CD14-positive monocyte (primary cell): Measurements from ENCODE around the gene POLK. TPM values are rescaled to one million over a fixed set of nuclear protein-coding genes. Genes with fewer than 3 reads are reported as not detected.

ENCODE experiments used
- DNase-seq, 3 donors: peaks; one replicate each; pipeline ENCODE4 v3.0.0-alpha.2; 2011 to 2022
- H2AFZ ChIP-seq: 2 replicates; pipeline ENCODE4 v1.6.0; 2012; ENCODE audit warnings: mild to moderate bottlenecking, low read depth, low read length, inconsistent platforms; ENCODE audit not compliant: insufficient read depth, poor library complexity, severe bottlenecking
- H3K27ac ChIP-seq, 2 donors: 1 replicate in 1 of 2; 2 replicates in 1 of 2; pipeline ENCODE4 v1.5.1; 2012 to 2013; ENCODE audit warnings: low read length in 2 of 2, control low read depth in 1 of 2, inconsistent platforms in 1 of 2, low read depth in 1 of 2, mild to moderate bottlenecking in 1 of 2
- H3K27me3 ChIP-seq, 2 donors: one replicate each; pipeline versions ENCODE4 v1.6.0 to v1.6.1; 2011 to 2013; ENCODE audit warnings: low read length in 2 of 2; ENCODE audit not compliant: control insufficient read depth in 2 of 2, insufficient read depth in 2 of 2
- H3K36me3 ChIP-seq, 2 donors: replicated peaks in 1 of 2; 1 replicate in 1 of 2; 2 replicates in 1 of 2; pipeline versions ENCODE4 v1.5.1 to v1.6.1; 2012 to 2013; ENCODE audit warnings: low read length in 2 of 2, control low read depth in 1 of 2, inconsistent platforms in 1 of 2, mild to moderate bottlenecking in 1 of 2; ENCODE audit not compliant: insufficient read depth in 2 of 2, control insufficient read depth in 1 of 2
- H3K4me1 ChIP-seq, 2 donors: 1 replicate in 1 of 2; 2 replicates in 1 of 2; pipeline versions ENCODE4 v1.5.1 to v1.6.1; 2012 to 2013; ENCODE audit warnings: low read length in 2 of 2, control low read depth in 1 of 2, inconsistent platforms in 1 of 2, mild to moderate bottlenecking in 1 of 2, moderate library complexity in 1 of 2; ENCODE audit not compliant: insufficient read depth in 2 of 2, control insufficient read depth in 1 of 2
- H3K4me2 ChIP-seq: replicated peaks from 2 replicates; pipeline ENCODE3; 2012; ENCODE audit warnings: low read length, moderate library complexity, mild to moderate bottlenecking; ENCODE audit not compliant: poor library complexity, severe bottlenecking; ENCODE audit errors: extremely low read depth
- H3K4me3 ChIP-seq, 3 experiments: fragments of 200-600 bp in 1 of 3; sonication (generic) in 1 of 3; replicated peaks in 1 of 3; 1 replicate in 2 of 3; 2 replicates in 1 of 3; pipeline ENCODE4 v1.5.1; 2011 to 2013; ENCODE audit warnings: low read length in 3 of 3, mild to moderate bottlenecking in 3 of 3, control low read depth in 2 of 3, low read depth in 2 of 3, inconsistent platforms in 1 of 3, moderate library complexity in 1 of 3
- H3K79me2 ChIP-seq: 2 replicates; pipeline ENCODE4 v1.6.0; 2012; ENCODE audit warnings: mild to moderate bottlenecking, control low read depth, inconsistent platforms, low read length, moderate library complexity; ENCODE audit not compliant: insufficient read depth
- H3K9ac ChIP-seq: 2 replicates; pipeline ENCODE4 v1.6.0; 2017; ENCODE audit warnings: low read length, mild to moderate bottlenecking; ENCODE audit not compliant: insufficient read depth, poor library complexity, severe bottlenecking
- H3K9me3 ChIP-seq, 2 donors: replicated peaks in 1 of 2; 1 replicate in 1 of 2; 2 replicates in 1 of 2; pipeline versions ENCODE4 v1.5.1 to v1.6.1; 2012 to 2013; ENCODE audit warnings: low read length in 2 of 2, control low read depth in 1 of 2; ENCODE audit not compliant: control insufficient read depth in 1 of 2, insufficient read depth in 1 of 2
- H4K20me1 ChIP-seq: 2 replicates; pipeline ENCODE4 v1.6.0; 2012; ENCODE audit warnings: mild to moderate bottlenecking, low read length, control low read depth, moderate library complexity; ENCODE audit not compliant: insufficient read depth
- H3K27ac Mint-ChIP-seq, 7 donors: one replicate each; pipeline ENCODE4 v1.8.0; 2020; ENCODE audit warnings: mild to moderate bottlenecking in 7 of 7, mixed read lengths in 7 of 7, moderate library complexity in 6 of 7, inconsistent platforms in 2 of 7
- H3K27me3 Mint-ChIP-seq, 3 donors: one replicate each; pipeline ENCODE4 v1.8.0; 2021 to 2022; ENCODE audit warnings: low read depth in 3 of 3, mild to moderate bottlenecking in 3 of 3, mixed read lengths in 3 of 3, moderate library complexity in 3 of 3, inconsistent platforms in 1 of 3
- H3K36me3 Mint-ChIP-seq, 2 donors: one replicate each; pipeline ENCODE4 v1.8.0; 2020; ENCODE audit warnings: mixed read lengths in 2 of 2, inconsistent platforms in 1 of 2, mild to moderate bottlenecking in 1 of 2
- H3K4me1 Mint-ChIP-seq: one replicate; pipeline ENCODE4 v1.8.0; 2020; ENCODE audit warnings: mild to moderate bottlenecking, mixed read lengths
- H3K4me3 Mint-ChIP-seq, 2 donors: one replicate each; pipeline ENCODE4 v1.8.0; 2020; ENCODE audit warnings: mild to moderate bottlenecking in 2 of 2, mixed read lengths in 2 of 2, moderate library complexity in 1 of 2
- H3K9me3 Mint-ChIP-seq, 7 donors: one replicate each; pipeline ENCODE4 v1.8.0; 2020 to 2022; ENCODE audit warnings: mixed read lengths in 7 of 7, mild to moderate bottlenecking in 6 of 7, moderate library complexity in 6 of 7, inconsistent platforms in 2 of 7
- WGBS: methylation state at CpG from one replicate; pipeline ENCODE4 v1.1.5; 2013; ENCODE audit warnings: missing lambda C conversion rate; ENCODE audit not compliant: insufficient coverage; 5-methylcytosine and 5-hydroxymethylcytosine counted together
- intact Hi-C, 2 donors: fragments of 100-400 bp; cut with micrococcal nuclease; formaldehyde crosslinking; loops; one replicate each; pipeline versions ENCODE4 v1.15.0 to v1.15.1; 2023
- polyA plus RNA-seq, 3 donors: library from polyadenylated mRNA; depleted of rRNA in 1 of 3; unstranded in 2 of 3; stranded (reverse) in 1 of 3; fragments of 300-500 nt in 2 of 3; fragments of >200 nt in 1 of 3; fragmentation: Illumina TruSeq in 2 of 3; gene quantifications; 1 replicate in 2 of 3; 2 replicates in 1 of 3; pipeline ENCODE4 v1.2.3, GENCODE V29; 2012 to 2021
- TF ChIP-seq, protein P1 (sequence below): fragments of 200-600 bp; IDR thresholded peaks from one replicate; pipeline ENCODE4 v1.8.0; 2022; ENCODE audit warnings: antibody characterized with exemption, mild to moderate bottlenecking

Gene POLK
- polyA plus RNA-seq, 3 donors: 18.1 to 27.2 (median 22.3) TPM

DNA sequence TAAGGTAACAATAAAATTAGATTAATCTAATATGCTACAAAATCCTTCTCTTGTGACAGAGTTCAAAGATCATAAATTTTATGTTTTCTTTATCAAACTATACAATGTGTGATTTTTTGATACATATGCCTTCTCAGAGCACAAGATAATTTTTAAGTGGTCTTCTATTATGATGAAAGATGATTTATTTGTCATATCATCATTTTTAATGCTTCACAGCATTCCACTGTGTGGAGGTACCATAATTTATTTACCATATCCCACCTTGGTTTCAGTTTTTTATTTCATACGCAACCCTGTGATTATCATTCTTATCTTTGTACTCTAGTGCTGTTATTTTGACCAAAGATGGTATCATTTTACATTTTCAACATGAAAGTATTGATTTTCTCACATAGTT lies 41.7 kb downstream of the POLK start:
- H3K27me3 Mint-ChIP-seq: no peaks in the 10 kb centered on the region
- H3K9me3 Mint-ChIP-seq: no peaks in the 10 kb centered on the region
- H3K4me1 Mint-ChIP-seq: peaks cover 16% of the 10 kb centered on the region
- Histone ChIP-seq H3K9me3 (no peaks in the 10 kb centered on the region), H3K4me1 (peaks cover 5 to 13% of the 10 kb centered on the region in 2 donors), H3K27ac (no peak overlapping the region), H3K79me2 (peaks cover 50% of the 10 kb centered on the region), H3K36me3 (peaks cover 32 to 58% of the 10 kb centered on the region in 2 donors), H3K4me3 (no peak overlapping the region), H2AFZ (no peak overlapping the region), H3K9ac (no peak overlapping the region), H3K27me3 (no peaks in the 10 kb centered on the region), H3K4me2 (no peak overlapping the region), H4K20me1 (no peaks in the 10 kb centered on the region)
- WGBS: no CpG with 5 or more reads among the region's 1 CpG
- H3K36me3 Mint-ChIP-seq: peaks cover 55 to 65% of the 10 kb centered on the region in 2 donors
- no peak overlapping the region for H3K4me3 Mint-ChIP-seq
- TF ChIP-seq, protein P1, sequence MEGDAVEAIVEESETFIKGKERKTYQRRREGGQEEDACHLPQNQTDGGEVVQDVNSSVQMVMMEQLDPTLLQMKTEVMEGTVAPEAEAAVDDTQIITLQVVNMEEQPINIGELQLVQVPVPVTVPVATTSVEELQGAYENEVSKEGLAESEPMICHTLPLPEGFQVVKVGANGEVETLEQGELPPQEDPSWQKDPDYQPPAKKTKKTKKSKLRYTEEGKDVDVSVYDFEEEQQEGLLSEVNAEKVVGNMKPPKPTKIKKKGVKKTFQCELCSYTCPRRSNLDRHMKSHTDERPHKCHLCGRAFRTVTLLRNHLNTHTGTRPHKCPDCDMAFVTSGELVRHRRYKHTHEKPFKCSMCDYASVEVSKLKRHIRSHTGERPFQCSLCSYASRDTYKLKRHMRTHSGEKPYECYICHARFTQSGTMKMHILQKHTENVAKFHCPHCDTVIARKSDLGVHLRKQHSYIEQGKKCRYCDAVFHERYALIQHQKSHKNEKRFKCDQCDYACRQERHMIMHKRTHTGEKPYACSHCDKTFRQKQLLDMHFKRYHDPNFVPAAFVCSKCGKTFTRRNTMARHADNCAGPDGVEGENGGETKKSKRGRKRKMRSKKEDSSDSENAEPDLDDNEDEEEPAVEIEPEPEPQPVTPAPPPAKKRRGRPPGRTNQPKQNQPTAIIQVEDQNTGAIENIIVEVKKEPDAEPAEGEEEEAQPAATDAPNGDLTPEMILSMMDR: no peak
- DNase-seq: no peak
- intact Hi-C loops: no loop called here
- no peak overlapping the region for H3K27ac Mint-ChIP-seq

DNA sequence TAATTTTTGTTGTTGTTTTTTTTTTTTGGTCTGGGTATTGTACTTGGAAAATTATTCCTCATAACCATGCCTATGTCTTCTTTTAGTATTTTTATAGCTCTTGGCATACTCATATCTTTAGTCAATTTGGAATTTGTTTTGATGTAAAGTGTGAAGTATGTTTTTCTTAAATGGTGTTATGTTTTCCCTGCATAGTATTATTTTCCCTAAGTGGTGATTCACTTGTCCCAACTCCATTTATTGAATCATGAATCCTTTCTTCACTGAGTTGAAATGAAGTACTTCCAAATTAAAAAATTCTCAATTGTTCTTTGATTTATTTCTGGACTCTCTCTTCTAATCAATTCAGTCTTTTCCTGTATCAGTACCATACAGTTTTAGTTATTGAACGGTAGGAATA lies 46.5 kb downstream of the POLK start:
- Histone ChIP-seq H3K4me1 (peaks cover 11 to 32% of the 10 kb centered on the region in 2 donors), H3K4me3 (peak overlapping the region in 1 of 3 experiments; percentile 68), H3K36me3 (peaks cover 12 to 36% of the 10 kb centered on the region in 2 donors), H3K9ac (no peak overlapping the region), H4K20me1 (no peaks in the 10 kb centered on the region), H2AFZ (no peak overlapping the region), H3K79me2 (peaks cover 71% of the 10 kb centered on the region), H3K27ac (peak overlapping the region in 1 of 2 donors; percentile 84), H3K27me3 (no peaks in the 10 kb centered on the region), H3K9me3 (peaks cover 0 to 3% of the 10 kb centered on the region in 2 donors), H3K4me2 (peak overlapping the region; percentile 73)
- peaks cover 36% of the 10 kb centered on the region for H3K4me1 Mint-ChIP-seq
- no peak for DNase-seq
- H3K27me3 Mint-ChIP-seq: no peaks in the 10 kb centered on the region
- TF ChIP-seq, protein P1: no peak
- H3K27ac Mint-ChIP-seq: peak overlapping the region; percentile 78 to 93 (median 91)
- H3K9me3 Mint-ChIP-seq: peaks cover 4 to 10% (median 8%) of the 10 kb centered on the region in 7 donors
- peaks cover 56 to 57% of the 10 kb centered on the region in 2 donors for H3K36me3 Mint-ChIP-seq
- intact Hi-C loops: no loop called here
- WGBS: no CpG with 5 or more reads among the region's 1 CpG
- peak overlapping the region in 1 of 2 donors; percentile 21 for H3K4me3 Mint-ChIP-seq
